Stimulated activated CD4-positive, alpha-beta T cell treated with anti-CD3 and anti-CD28 coated beads, Interleukin-4, amount 100 ng/mL, for 48 hours (primary cell): ENCODE measurements around the gene GRB14.
"Not testable (repeated sequence)": the region's sequence is repeated elsewhere in the genome, so short reads cannot be mapped to it uniquely, and the experiment has no call there.

ENCODE experiments used
- DNase-seq, 2 donors: peaks; one replicate each; pipeline ENCODE4 v3.0.0-alpha.2; 2020; ENCODE audit warnings: low read depth in 2 of 2

GRB14 gene

DNA sequence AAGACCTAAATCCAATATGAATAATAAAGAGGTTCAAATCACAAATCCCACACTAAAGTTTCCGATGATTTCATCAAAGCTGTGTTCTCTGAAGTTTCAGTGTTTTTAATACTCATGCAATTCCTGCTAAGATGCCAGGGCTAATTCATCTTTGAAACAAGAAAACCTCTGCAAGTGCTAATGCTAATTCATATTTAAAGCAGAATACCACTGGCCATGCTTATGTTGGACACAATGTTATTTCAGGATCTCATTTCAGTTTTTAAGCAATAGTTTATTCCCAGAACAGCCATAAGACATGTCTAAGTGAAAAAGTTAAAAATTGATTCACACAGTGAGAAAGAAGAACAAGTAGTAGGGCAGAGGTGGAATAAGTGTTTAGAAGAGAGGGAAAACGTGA, 62.8 kb downstream of the GRB14 start:
- no peak for DNase-seq

- no peak for DNase-seq
These were observed 66.8 kb downstream of the GRB14 start for GRCh38 chr2:164554487-164554886.

- no peak for DNase-seq
These were observed 69.8 kb downstream of the GRB14 start for GRCh38 chr2:164551519-164551918.

- DNase-seq, result not testable (repeated sequence)
These were observed 71.6 kb downstream of the GRB14 start for GRCh38 chr2:164549705-164550104.

DNA sequence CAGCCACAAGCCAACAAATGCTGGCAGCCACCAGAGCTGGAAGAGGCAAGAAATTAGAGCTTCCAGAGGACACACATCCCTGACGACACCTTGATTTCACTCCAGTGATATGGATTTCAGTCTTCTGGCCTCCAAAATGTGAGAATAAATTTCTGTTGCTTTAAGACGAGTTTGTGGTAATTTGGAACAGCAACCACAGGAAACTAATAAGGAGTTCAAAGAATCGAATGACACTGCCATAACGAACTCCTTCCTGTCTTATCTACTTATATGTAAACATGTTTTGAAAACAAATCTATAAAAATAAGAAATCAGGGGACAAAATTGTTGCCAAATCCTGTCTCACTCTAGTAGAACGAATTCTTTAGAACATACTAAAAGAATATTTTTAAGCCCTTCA, 75.8 kb downstream of the GRB14 start:
- no peak for DNase-seq

- DNase-seq, result no peak
These were observed 78.7 kb downstream of the GRB14 start for GRCh38 chr2:164542581-164543021.

DNA sequence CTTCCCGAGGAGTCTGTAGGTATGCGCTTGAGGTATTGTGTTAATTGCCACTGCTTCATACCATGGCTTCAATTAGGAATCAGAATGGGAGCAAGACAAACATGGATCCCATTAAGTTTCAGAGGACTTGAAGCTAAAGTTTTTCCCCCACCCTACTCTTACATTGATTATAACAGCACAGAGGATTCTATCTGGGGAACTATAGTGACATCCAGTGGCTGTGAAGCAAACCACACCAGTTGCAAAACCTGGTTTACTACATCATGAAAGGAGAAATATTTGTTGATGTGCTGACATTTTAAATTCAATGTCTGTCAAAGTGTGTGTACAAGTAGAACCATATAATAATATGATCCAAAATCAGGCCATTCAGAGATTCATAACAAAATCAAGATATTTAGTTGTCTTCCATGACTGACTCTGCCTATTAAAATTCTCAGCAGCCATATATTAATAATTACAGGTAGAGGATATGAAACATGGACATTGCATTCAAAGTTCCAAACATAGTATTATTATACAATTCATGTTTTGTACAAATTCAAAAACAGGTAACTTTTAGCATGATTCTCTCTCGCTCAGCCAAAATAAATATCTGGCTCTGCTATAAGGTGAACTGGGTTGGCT, 82.9 kb downstream of the GRB14 start:
- no peak for DNase-seq

DNA sequence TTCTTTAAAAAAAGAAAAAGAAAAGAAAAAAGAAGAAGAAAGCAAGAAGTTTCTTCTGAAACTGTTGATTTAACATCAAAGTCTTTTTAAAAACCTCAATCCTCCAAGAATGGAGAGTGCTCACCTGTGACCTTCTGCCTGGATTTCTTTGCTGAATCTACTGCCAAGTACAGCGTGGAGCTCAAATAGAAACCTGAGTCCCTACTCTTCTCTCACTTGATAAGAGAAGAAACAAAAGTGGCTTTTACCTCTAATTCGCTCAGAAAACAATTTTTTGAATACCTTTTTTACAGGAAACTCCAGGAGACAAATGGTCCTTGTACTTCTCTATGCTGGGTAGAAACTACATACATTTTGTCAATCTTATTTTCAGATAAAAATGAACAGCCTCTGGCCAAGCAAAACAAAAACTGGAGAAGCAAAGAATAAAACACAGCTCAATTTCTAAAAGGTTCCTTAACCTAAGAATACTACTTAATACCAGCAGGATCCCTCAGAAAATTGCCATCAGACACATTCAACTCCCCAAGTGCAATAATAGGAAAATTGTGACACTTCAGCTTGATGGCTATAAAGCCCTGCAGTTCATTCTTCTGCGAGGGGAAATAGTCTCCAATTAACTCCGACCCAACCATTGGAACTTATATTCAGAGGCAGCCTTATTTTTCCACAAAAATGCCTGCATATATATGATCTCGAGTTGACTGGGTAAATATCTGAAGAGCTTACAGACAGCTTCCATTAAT, 85.8 kb downstream of the GRB14 start:
- DNase-seq, result no peak

GRCh38 chr2:164530464-164530863, 90.8 kb downstream of the GRB14 start:
- no peak for DNase-seq

DNA sequence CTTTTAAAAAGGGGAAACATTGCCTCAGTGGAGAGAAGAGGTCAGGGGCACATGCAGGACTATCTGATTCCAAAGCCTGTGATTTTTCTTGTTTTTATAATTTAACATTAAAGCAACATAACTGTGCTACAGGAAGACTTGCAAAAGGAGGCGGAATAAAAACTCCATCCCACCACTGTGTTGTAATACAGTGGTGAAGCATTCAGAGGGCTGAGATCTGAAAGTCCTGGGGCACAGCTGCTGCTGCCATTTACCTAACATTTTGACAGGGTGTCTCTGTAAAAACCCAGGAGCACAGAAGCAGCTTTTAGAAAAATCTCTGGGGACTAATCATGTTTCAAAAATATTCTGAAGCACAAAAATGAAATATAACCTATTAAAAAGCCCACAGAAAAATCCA, 97.6 kb downstream of the GRB14 start:
- DNase-seq, result no peak

- no peak for DNase-seq
These were observed 98.3 kb downstream of the GRB14 start for GRCh38 chr2:164523009-164523408.

DNA sequence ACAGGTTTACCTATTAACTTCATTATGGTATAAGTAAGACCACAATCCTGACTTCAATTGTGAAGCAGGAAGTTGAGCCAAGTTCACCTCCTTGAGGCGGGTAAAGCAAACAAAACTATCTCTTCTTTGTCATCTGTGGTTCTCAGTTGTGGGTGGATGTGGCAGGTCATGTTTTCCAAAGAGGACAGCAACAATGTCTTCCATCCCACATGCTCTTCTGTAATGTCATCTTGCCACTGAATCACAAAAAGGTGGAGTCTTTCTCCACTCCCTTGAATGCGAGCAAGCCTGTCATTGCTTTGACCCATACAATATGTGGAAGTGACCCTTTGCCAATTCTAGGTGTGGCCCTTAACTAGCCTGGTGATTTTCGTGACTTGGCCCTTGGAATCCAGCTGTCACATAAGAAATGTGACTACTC, 98.7 kb downstream of the GRB14 start:
- DNase-seq, result no peak

GRCh38 chr2:164515734-164516133, 105.5 kb downstream of the GRB14 start:
- no peak for DNase-seq

DNA sequence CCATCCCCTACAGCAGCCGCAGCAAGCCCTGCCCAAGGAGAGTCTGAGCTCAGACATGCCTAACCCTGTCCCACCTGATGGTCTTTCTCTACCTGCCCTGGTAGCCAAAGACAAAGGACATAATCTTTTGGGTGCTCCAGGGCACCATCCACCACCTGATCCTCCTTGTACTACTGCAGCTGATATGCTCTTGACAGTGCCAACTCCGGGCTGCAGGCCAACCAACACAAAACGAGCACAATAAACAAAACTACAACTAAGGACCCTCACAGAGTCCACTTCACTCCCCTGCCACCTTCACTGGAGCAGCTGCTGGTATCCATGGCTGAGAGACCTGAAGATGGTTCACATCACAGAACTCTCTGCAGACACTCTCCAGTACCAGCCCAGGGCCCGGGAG, 106.3 kb downstream of the GRB14 start:
- DNase-seq, result no peak

DNA sequence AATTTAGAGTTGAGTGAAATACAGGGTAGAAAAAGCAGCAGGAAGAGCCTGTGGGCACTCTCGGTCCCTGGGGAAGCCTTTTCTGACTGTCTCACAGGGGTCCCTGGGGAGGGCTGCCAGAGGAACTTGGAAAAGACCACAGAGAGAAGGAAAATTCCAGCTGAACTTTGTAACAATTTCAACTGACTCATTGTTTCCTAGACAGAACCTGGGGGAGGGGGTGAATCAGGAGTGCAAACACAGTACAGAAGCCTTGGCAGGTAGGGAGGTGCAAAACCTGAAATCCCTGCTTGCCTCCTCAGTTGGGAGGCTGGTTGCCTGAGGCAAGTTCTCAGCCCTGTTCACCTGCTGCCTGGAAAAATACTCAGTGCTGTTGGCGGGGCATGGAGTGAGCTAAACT, 106.8 kb downstream of the GRB14 start:
- no peak for DNase-seq

GRCh38 chr2:164512871-164513270, 108.4 kb downstream of the GRB14 start:
- DNase-seq, result no peak

- DNase-seq, result no peak
These were observed 109.5 kb downstream of the GRB14 start for GRCh38 chr2:164511738-164512137.

DNA sequence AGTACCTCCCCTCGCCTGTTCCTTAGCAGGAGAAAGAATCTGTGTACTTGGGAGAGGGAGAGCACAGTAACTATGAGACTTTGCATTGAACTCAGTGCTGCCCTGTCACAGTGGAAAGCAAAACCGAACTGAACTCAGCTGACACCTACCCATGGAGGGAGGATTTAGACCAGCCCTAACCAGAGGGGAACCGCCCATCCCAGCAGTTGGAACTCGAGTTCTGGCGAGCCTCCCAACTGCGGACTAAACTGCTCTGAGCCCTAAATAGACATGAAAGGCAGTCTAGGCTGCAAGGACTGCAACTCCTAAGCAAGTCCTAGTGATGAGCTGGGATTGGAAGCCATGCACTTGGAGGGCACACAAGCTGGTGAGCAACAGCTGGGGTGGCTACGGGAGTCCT, 110.4 kb downstream of the GRB14 start:
- DNase-seq, result no peak

DNA sequence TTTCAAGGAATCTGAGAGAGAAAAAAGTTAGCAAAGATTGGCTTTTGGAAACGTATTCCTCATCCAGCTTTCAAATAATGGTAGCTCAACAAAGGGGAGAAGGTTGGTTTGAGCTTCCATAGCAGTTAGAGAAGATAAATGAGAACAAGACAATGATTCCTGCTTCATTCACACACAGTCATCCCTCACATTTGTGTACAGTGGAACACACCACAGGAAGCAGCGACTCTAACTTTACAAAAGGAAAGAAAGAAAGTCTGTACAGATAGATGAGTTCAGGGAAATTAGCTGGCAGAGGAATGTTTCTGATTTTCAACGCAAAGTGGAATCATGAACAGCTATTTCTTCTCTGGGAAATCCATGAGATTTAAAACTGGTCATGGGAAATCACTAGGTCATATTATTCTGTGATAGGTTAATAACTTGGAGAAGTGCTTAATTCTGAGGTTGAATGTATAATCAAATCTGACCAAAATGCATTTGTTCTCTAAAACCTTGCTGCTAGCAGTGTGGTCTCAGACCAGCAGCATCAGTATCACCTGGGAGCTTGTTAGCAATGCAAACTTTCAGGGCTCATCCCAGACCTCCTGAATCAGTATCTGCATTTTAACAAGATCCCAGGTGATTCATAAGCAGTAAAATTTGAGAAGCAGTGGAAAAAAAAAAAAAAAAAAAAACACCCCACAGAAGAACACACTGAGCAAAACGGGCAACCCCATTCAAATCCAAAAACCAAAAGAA, 112.0 kb downstream of the GRB14 start:
- DNase-seq, result no peak

- no peak for DNase-seq
These were observed 117.0 kb downstream of the GRB14 start for GRCh38 chr2:164504253-164504652.

DNA sequence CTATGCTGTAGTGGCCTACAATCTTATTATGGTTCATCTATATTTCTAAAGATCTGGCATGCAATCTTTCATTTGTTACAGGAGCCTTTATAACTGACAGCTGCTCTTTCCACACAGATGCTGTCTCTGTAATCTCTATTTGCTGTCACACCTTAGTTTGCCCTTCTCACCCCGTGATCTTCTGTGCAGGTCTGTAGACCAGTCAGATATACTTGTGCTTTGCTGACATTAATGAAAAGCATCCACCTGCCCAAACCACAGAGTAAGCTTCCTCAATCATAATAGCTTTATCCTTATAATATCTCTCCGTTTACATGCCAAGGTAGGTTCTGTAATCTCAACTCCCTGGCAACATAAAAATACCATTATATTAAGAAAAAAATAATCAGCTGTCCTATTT, 122.4 kb downstream of the GRB14 start:
- no peak for DNase-seq

DNA sequence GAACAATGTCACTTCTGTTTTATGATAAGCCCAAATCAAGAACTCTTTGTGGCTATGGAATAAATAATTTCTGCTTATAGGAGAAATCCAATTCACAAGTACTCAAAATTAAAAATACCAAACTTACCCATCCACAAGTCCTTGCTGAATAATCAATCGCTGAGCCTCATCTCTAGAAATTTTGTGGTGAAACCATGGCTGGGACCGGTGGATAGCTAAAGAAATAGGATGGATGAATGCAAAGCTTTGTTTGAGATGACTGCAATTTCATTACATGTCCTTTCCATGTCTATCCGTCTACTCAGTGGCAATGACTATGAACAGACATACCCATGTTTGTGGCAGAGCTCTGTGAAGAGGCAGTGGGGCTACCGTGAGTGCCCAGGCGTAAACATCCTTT, 124.4 kb downstream of the GRB14 start:
- no peak for DNase-seq

DNA sequence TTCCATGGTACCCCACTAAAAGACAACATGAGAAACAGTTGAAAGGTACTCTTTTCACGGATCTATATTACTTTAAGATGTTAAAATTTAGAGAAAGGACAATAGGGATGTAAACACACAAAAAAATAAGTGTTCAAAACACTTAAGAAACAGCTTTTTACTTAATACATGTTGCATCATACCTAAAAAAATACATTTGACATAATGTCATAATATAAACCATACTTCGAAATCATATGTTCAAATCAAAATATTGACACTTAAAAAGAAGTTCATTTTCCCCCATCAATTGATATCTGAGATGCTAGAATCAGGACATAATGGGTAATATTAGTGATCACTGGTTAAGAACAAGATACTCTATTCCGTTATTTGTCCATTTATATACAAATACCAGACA, 124.9 kb downstream of the GRB14 start:
- DNase-seq, result no peak
